MM.1S (cell line): ENCODE data around the gene CES5A.

ENCODE experiments used
- DNase-seq: peaks from one replicate; pipeline ENCODE4 v3.0.0-alpha.2; 2015
- H2AFZ ChIP-seq: fragments of 300-600 bp; sonication (generic); 2 replicates; pipeline ENCODE4 v1.6.0; 2016; ENCODE audit warnings: antibody characterized with exemption, low read length
- H3F3A ChIP-seq: fragments of 300-600 bp; sonication (generic); 2 replicates; pipeline ENCODE4 v1.6.1; 2016; ENCODE audit warnings: mild to moderate bottlenecking, antibody characterized with exemption, low read length, moderate library complexity, mixed read lengths; ENCODE audit not compliant: insufficient read depth
- H3K27ac ChIP-seq: fragments of 300-600 bp; sonication (generic); 2 replicates; pipeline ENCODE4 v1.5.1; 2016; ENCODE audit warnings: mild to moderate bottlenecking, low read length
- H3K27me3 ChIP-seq: fragments of 300-600 bp; sonication (generic); replicated peaks from 2 replicates; pipeline ENCODE4 v1.6.0; 2016; ENCODE audit warnings: low read length; ENCODE audit not compliant: insufficient read depth
- H3K36me3 ChIP-seq: fragments of 300-600 bp; sonication (generic); replicated peaks from 2 replicates; pipeline ENCODE4 v1.6.1; 2016; ENCODE audit warnings: mild to moderate bottlenecking, low read length, mixed read lengths; ENCODE audit not compliant: insufficient read depth
- H3K4me1 ChIP-seq: fragments of 300-600 bp; sonication (generic); 2 replicates; pipeline ENCODE4 v1.6.1; 2016; ENCODE audit warnings: low read length, mixed read lengths
- H3K4me2 ChIP-seq: fragments of 300-600 bp; sonication (generic); 2 replicates; pipeline ENCODE4 v1.6.0; 2016; ENCODE audit warnings: low read depth, low read length
- H3K4me3 ChIP-seq: fragments of 300-600 bp; sonication (generic); 2 replicates; pipeline ENCODE4 v1.5.1; 2016; ENCODE audit warnings: low read length, mixed read lengths
- H3K79me2 ChIP-seq: fragments of 300-600 bp; sonication (generic); 2 replicates; pipeline ENCODE4 v1.6.1; 2016; ENCODE audit warnings: mixed run types, low read length, mixed read lengths
- H3K9ac ChIP-seq: fragments of 300-600 bp; sonication (generic); 2 replicates; pipeline ENCODE4 v1.6.1; 2016; ENCODE audit warnings: low read length, mixed read lengths
- H3K9me2 ChIP-seq: fragments of 300-600 bp; sonication (generic); replicated peaks from 2 replicates; pipeline ENCODE4 v1.6.1; 2016; ENCODE audit warnings: mild to moderate bottlenecking, low read length, mixed read lengths; ENCODE audit not compliant: insufficient read depth
- H3K9me3 ChIP-seq: fragments of 300-600 bp; sonication (generic); replicated peaks from 2 replicates; pipeline ENCODE4 v1.6.1; 2016; ENCODE audit warnings: mild to moderate bottlenecking, low read length, mixed read lengths; ENCODE audit not compliant: insufficient read depth
- H4K20me1 ChIP-seq: fragments of 300-600 bp; sonication (generic); 2 replicates; pipeline ENCODE4 v1.6.1; 2016; ENCODE audit warnings: mild to moderate bottlenecking, low read length, moderate library complexity, mixed read lengths; ENCODE audit not compliant: insufficient read depth
- EZH2 ChIP-seq: fragments of 300-600 bp; sonication (generic); optimal IDR thresholded peaks from 2 replicates; pipeline ENCODE3; 2017; ENCODE audit warnings: low read depth, mild to moderate bottlenecking, antibody characterized with exemption, low read length, mixed read lengths
- EZH2phosphoT487 ChIP-seq: fragments of 300-600 bp; sonication (generic); IDR thresholded peaks from 2 replicates; pipeline ENCODE4 v1.6.1; 2018; ENCODE audit warnings: antibody characterized with exemption, low read length
- TF ChIP-seq, protein P1 (sequence below): fragments of 300-600 bp; sonication (generic); IDR thresholded peaks from 2 replicates; pipeline ENCODE4 v1.5.1; 2016; ENCODE audit warnings: antibody characterized with exemption, low read length, mixed read lengths

The CES5A gene

DNA sequence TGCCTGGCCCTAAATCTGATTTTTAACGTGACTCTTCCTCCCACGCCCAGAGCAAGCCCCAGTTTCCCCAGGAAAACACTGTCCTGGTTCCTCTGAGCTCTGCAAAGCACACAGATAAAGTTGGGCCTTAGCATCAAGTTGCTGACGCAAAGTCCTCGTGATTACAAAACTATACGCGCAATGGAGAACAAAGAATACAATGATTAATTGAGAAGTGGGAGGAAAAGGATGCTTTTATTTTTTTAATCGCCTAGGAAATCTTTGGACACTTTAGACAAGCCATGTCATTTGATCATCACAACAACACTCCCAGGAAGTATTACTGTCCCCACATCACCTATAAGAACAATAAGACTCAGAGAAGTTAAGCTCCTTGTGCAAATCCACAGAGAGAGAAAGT lies 30.5 kb upstream of the CES5A start:
- no peaks in the 10 kb centered on the region for H3K36me3 ChIP-seq
- no peaks in the 10 kb centered on the region for H3K4me1 ChIP-seq

GRCh38 chr16:55901566-55902217 lies 26.5 kb upstream of the CES5A start:
- Histone ChIP-seq H3K4me2 (no peak overlapping the region), H3K4me3 (no peak overlapping the region), H3K9ac (no peak overlapping the region), H3F3A (no peaks in the 10 kb centered on the region), H3K79me2 (no peaks in the 10 kb centered on the region), H4K20me1 (no peaks in the 10 kb centered on the region), H3K9me3 (no peaks in the 10 kb centered on the region), H3K27me3 (no peaks in the 10 kb centered on the region), H3K36me3 (no peaks in the 10 kb centered on the region), H2AFZ (no peak overlapping the region), H3K27ac (no peak overlapping the region), H3K4me1 (no peaks in the 10 kb centered on the region), H3K9me2 (no peaks in the 10 kb centered on the region)
- TF ChIP-seq EZH2 (no peak), EZH2phosphoT487 (no peak)
- TF ChIP-seq, protein P1, sequence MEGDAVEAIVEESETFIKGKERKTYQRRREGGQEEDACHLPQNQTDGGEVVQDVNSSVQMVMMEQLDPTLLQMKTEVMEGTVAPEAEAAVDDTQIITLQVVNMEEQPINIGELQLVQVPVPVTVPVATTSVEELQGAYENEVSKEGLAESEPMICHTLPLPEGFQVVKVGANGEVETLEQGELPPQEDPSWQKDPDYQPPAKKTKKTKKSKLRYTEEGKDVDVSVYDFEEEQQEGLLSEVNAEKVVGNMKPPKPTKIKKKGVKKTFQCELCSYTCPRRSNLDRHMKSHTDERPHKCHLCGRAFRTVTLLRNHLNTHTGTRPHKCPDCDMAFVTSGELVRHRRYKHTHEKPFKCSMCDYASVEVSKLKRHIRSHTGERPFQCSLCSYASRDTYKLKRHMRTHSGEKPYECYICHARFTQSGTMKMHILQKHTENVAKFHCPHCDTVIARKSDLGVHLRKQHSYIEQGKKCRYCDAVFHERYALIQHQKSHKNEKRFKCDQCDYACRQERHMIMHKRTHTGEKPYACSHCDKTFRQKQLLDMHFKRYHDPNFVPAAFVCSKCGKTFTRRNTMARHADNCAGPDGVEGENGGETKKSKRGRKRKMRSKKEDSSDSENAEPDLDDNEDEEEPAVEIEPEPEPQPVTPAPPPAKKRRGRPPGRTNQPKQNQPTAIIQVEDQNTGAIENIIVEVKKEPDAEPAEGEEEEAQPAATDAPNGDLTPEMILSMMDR: no peak
- DNase-seq: no peak

More for the DNA sequence above, 30.5 kb upstream of the CES5A start:
- Histone ChIP-seq H2AFZ (no peak overlapping the region), H3K27ac (no peak overlapping the region), H3K9me3 (no peaks in the 10 kb centered on the region), H3K4me2 (no peak overlapping the region), H3K4me3 (no peak overlapping the region), H3K9me2 (no peaks in the 10 kb centered on the region), H3K9ac (no peak overlapping the region), H3K79me2 (no peaks in the 10 kb centered on the region), H3F3A (no peaks in the 10 kb centered on the region), H4K20me1 (no peaks in the 10 kb centered on the region), H3K27me3 (no peaks in the 10 kb centered on the region)
- no peak for DNase-seq
- TF ChIP-seq EZH2 (no peak), EZH2phosphoT487 (no peak)
- TF ChIP-seq, protein P1: no peak

GRCh38 chr16:55900616-55901393 lies 25.6 kb upstream of the CES5A start:
- no peaks in the 10 kb centered on the region for H3K27me3 ChIP-seq
- H3K9ac ChIP-seq: no peak overlapping the region
- H2AFZ ChIP-seq: no peak overlapping the region
- no peaks in the 10 kb centered on the region for H3K9me2 ChIP-seq
- H4K20me1 ChIP-seq: no peaks in the 10 kb centered on the region
- H3K79me2 ChIP-seq: no peaks in the 10 kb centered on the region
- no peak overlapping the region for H3K4me2 ChIP-seq
- no peaks in the 10 kb centered on the region for H3K4me1 ChIP-seq
- DNase-seq: no peak
- H3K9me3 ChIP-seq: no peaks in the 10 kb centered on the region
- H3K4me3 ChIP-seq: no peak overlapping the region
- H3K36me3 ChIP-seq: no peaks in the 10 kb centered on the region
- H3F3A ChIP-seq: no peaks in the 10 kb centered on the region
- TF ChIP-seq, protein P1: no peak
- TF ChIP-seq EZH2phosphoT487: no peak
- H3K27ac ChIP-seq: no peak overlapping the region
